Measurements from ENCODE around the gene USP37.

USP37 gene

GRCh38 chr2:218458598-218458997 lies 109.6 kb downstream of the USP37 start:
- TF ChIP-seq CTCF (IDR thresholded peaks at IDR 0.05; ENCODE audit: low read depth, low read length) (no peak), EZH2phosphoT487 (IDR thresholded peaks at IDR 0.05; ENCODE audit: low read depth) (no peak)
- no peaks in the 10 kb centered on the region for H3K79me2 ChIP-seq (ENCODE audit: low read length)

GRCh38 chr2:218456849-218457248 lies 111.3 kb downstream of the USP37 start:
- no peak for TF ChIP-seq EZH2phosphoT487 (IDR thresholded peaks at IDR 0.05; ENCODE audit: low read depth)
- Histone ChIP-seq H3K36me3 (replicated peaks; ENCODE audit: low read depth, low read length) (peaks cover 28% of the 10 kb centered on the region), H3K27me3 (ENCODE audit: low read depth, low read length) (no peaks in the 10 kb centered on the region), H3K79me2 (ENCODE audit: low read length) (no peaks in the 10 kb centered on the region), H3K27ac (ENCODE audit: low read length) (no peak overlapping the region), H3K4me1 (ENCODE audit: low read length) (peaks cover 4% of the 10 kb centered on the region; the same call in 1 of the 2 replicates), H2AFZ (ENCODE audit: low read depth, low read length) (no peak overlapping the region), H3K4me3 (ENCODE audit: low read length) (no peak overlapping the region), H4K20me1 (ENCODE audit: insufficient read depth, low read length) (no peaks in the 10 kb centered on the region), H3K4me2 (ENCODE audit: low read length) (no peak overlapping the region), H3K9me3 (ENCODE audit: insufficient read depth, low read length) (no peaks in the 10 kb centered on the region), H3K9ac (ENCODE audit: low read length) (no peak overlapping the region)

More at GRCh38 chr2:218458598-218458997, 109.6 kb downstream of the USP37 start:
- Histone ChIP-seq H3K9me3 (ENCODE audit: insufficient read depth, low read length) (no peaks in the 10 kb centered on the region), H3K4me1 (ENCODE audit: low read length) (peaks cover 4% of the 10 kb centered on the region; the same call in 1 of the 2 replicates), H3K4me3 (ENCODE audit: low read length) (no peak overlapping the region), H3K36me3 (replicated peaks; ENCODE audit: low read depth, low read length) (peaks cover 26% of the 10 kb centered on the region), H3K27ac (ENCODE audit: low read length) (no peak overlapping the region), H3K9ac (ENCODE audit: low read length) (no peak overlapping the region), H2AFZ (ENCODE audit: low read depth, low read length) (no peak overlapping the region), H3K27me3 (ENCODE audit: low read depth, low read length) (no peaks in the 10 kb centered on the region), H3K4me2 (ENCODE audit: low read length) (no peak overlapping the region), H4K20me1 (ENCODE audit: insufficient read depth, low read length) (no peaks in the 10 kb centered on the region)

GRCh38 chr2:218452079-218452478 lies 116.1 kb downstream of the USP37 start:
- Histone ChIP-seq H3K4me2 (ENCODE audit: low read length) (no peak overlapping the region), H3K4me1 (ENCODE audit: low read length) (peaks cover 3% of the 10 kb centered on the region; the same call in 1 of the 2 replicates), H4K20me1 (ENCODE audit: insufficient read depth, low read length) (no peaks in the 10 kb centered on the region), H3K27ac (ENCODE audit: low read length) (no peak overlapping the region), H3K9ac (ENCODE audit: low read length) (no peak overlapping the region), H3K36me3 (replicated peaks; ENCODE audit: low read depth, low read length) (peaks cover 27% of the 10 kb centered on the region), H3K27me3 (ENCODE audit: low read depth, low read length) (no peaks in the 10 kb centered on the region), H3K4me3 (ENCODE audit: low read length) (no peak overlapping the region), H3K9me3 (ENCODE audit: insufficient read depth, low read length) (no peaks in the 10 kb centered on the region), H2AFZ (ENCODE audit: low read depth, low read length) (no peak overlapping the region), H3K79me2 (ENCODE audit: low read length) (no peaks in the 10 kb centered on the region)
- no peak for TF ChIP-seq EZH2phosphoT487 (IDR thresholded peaks at IDR 0.05; ENCODE audit: low read depth)
- TF ChIP-seq CTCF (IDR thresholded peaks at IDR 0.05; ENCODE audit: low read depth, low read length), result no peak

GRCh38 chr2:218448934-218449333 lies 119.2 kb downstream of the USP37 start:
- H3K36me3 ChIP-seq (replicated peaks; ENCODE audit: low read depth, low read length), result peaks cover 7% of the 10 kb centered on the region
- H3K4me1 ChIP-seq (ENCODE audit: low read length), result no peaks in the 10 kb centered on the region
- H4K20me1 ChIP-seq (ENCODE audit: insufficient read depth, low read length), result no peaks in the 10 kb centered on the region
- TF ChIP-seq EZH2phosphoT487 (IDR thresholded peaks at IDR 0.05; ENCODE audit: low read depth), result no peak
- no peak for TF ChIP-seq CTCF (IDR thresholded peaks at IDR 0.05; ENCODE audit: low read depth, low read length)
- no peak overlapping the region for H3K27ac ChIP-seq (ENCODE audit: low read length)
- H3K9ac ChIP-seq (ENCODE audit: low read length), result no peak overlapping the region
- H3K4me3 ChIP-seq (ENCODE audit: low read length), result no peak overlapping the region
- H3K9me3 ChIP-seq (ENCODE audit: insufficient read depth, low read length), result no peaks in the 10 kb centered on the region
- no peaks in the 10 kb centered on the region for H3K79me2 ChIP-seq (ENCODE audit: low read length)
- no peak overlapping the region for H3K4me2 ChIP-seq (ENCODE audit: low read length)
- H2AFZ ChIP-seq (ENCODE audit: low read depth, low read length), result no peak overlapping the region
- no peaks in the 10 kb centered on the region for H3K27me3 ChIP-seq (ENCODE audit: low read depth, low read length)
